Measurements from ENCODE around the gene FXYD2.
"Not testable (repeated sequence)": the region's sequence is repeated elsewhere in the genome, so short reads cannot be mapped to it uniquely, and the experiment has no call there.

The FXYD2 gene

GRCh38 chr11:117824571-117825537 lies at the start of gene FXYD2:
Gene FXYD2, minus strand, starts transcription at chr11:117824744. Its CDS starts 66 bp downstream, at chr11:117824678.
- no peak within 1 kb of the TSS for H3K27ac ChIP-seq
- no peak for DNase-seq (ENCODE audit: low read depth, low spot score)

GRCh38 chr11:117873828-117874125 lies 49.2 kb upstream of the FXYD2 start:
- DNase-seq (ENCODE audit: low read depth, low spot score), result no peak
- no peak overlapping the region for H3K27ac ChIP-seq

GRCh38 chr11:117872975-117873827 lies 48.7 kb upstream of the FXYD2 start:
- DNase-seq (ENCODE audit: low read depth, low spot score), result no peak
- no peak overlapping the region for H3K27ac ChIP-seq

DNA sequence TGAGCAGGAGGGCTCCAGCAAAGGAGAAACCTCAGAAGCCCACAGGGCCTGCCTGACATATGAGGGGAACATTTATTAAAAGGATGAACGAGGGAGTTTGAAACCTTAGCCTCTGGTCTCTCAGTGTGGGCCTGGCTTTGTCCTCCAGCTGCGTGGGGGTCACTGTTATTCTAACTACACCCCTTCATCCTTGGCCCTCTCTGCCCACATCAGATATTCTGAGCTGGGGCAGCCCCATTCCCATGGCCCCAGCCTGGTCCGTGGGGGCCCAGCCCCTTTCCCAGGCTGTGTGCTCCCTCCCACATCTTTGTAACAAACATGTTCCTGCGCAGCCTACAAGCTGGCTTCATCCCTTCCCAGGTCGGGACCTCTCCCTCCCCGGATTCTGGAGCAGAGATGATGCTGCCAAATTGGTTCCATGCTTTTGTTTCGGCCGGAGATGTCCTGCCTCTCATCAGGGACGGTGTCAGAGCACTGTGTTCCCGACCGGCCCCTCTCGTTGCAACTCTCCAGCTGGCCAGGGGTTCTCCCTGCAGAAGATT lies 47.9 kb upstream of the FXYD2 start:
- no peak overlapping the region for H3K27ac ChIP-seq

GRCh38 chr11:117871784-117872183 lies 47.2 kb upstream of the FXYD2 start:
- DNase-seq (ENCODE audit: low read depth, low spot score), result no peak
- H3K27ac ChIP-seq, result no peak overlapping the region

More for the DNA sequence above, 47.9 kb upstream of the FXYD2 start:
- no peak for DNase-seq (ENCODE audit: low read depth, low spot score)

DNA sequence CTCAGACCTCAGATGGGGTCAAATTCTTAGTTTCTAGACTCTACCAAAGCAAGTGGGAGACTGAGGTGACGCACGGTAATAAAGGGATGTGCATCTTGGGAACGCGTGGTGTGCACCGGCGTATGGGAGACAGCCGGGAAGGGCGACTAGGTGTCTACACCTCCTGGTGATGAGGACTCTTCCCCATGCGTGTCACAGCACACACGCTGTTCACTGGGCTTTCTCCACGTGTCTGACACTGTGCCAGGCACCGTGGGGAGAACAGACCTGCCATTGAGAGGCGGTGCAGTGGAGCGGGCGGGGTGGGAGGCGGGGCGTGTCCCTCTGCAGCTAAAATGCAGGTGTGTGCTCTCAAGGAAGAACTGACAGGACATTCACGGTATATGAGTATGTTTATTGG lies 46.6 kb upstream of the FXYD2 start:
- H3K27ac ChIP-seq, result no peak overlapping the region
- no peak for DNase-seq (ENCODE audit: low read depth, low spot score)

DNA sequence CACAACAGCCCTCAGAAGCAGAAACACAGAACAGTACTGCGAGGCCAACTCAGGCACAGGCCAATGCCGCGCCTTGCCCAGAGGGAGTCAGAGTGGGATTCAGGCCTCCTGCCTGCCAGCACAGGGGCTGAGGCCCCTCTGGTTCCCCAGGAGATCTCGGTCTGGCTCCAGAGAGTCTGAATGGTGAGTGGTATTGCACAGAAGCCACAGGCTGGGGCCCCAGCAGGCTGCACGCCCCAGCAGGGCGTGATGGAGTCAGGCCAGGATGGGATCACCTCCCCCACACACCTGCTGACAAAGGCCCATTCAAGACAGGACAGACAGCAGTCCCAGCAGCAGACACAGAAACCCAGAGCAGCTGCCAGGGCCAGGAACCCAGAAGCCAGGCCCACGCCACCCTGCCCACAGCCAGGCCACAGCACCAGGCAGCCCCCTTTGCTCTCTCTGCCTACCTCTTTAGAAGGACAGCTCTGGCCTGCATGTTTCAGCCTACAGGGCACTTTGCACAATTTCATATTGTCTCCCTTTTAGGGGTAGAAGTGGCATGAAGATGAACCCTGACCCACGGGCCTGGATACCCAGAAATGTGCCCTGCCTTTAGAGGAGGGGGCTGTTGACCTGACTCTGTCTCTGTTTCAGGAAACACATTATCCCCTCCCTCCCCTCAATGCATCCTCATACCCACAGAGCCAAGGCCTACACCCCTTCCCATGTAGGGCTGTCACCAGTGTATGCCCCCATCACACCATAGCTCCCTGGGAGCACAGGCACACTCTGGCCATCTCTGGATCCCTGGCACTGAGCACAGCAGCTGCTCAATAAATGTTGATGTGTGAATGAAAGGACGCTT lies 45.8 kb upstream of the FXYD2 start:
- no peak for DNase-seq (ENCODE audit: low read depth, low spot score)
- no peak overlapping the region for H3K27ac ChIP-seq

DNA sequence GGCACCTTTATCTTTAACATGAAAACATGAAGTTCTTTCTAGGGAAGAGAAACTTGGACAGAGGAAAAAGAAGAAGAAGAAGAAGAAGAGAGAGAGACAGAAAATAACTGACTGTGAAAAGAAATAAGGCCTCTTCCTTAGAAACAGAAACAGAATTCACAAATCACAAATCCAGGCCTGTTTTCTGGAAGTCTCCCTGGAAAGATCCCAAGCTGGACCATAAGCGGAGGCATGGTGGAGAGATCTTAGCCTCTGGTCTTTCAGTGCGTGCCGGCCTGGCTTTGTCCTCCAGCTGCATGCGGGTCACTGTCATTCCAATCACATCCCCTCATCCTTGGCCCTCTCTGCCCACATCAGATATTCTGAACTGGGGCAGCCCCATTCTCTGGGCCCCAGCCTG lies 45.1 kb upstream of the FXYD2 start:
- DNase-seq (ENCODE audit: low read depth, low spot score), result no peak
- H3K27ac ChIP-seq, result no peak overlapping the region

DNA sequence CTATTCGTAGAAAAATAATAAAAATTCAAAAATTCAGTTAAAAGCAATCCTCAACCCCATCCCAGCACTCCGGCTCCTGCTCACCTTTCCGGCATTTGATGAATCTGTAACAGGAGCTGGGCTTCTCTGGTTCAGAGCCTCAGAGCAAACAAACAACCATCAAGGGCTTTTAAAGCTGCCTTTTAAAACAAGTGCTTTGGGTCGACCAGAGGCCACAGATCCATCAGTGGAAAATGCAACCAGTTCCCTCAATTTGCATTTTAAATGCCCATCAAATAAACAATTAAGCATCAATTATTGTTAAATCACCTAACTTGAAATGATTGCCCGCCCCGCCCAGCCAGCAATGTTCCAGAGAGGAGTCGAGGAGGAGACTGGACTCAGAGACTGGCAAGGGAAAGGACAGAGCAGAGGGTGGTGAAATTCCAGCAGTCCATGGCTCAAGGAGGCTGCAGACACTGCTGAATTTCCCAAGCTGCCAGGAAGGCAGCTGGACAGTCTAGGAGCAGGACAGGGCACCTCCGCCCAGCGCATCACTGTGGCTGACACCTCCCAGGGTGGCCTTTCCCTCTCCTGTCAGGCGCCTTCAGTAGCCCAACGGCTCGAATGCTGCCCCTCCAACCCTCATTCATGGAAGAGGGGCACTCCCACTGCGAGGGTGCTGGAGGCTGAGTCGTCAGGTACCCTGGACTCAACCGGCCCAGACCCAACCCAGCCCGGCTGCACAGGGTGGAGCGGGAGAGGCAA lies 44.4 kb upstream of the FXYD2 start:
- DNase-seq (ENCODE audit: low read depth, low spot score), result no peak
- no peak overlapping the region for H3K27ac ChIP-seq

GRCh38 chr11:117868088-117868487 lies 43.5 kb upstream of the FXYD2 start:
- no peak overlapping the region for H3K27ac ChIP-seq
- no peak for DNase-seq (ENCODE audit: low read depth, low spot score)

DNA sequence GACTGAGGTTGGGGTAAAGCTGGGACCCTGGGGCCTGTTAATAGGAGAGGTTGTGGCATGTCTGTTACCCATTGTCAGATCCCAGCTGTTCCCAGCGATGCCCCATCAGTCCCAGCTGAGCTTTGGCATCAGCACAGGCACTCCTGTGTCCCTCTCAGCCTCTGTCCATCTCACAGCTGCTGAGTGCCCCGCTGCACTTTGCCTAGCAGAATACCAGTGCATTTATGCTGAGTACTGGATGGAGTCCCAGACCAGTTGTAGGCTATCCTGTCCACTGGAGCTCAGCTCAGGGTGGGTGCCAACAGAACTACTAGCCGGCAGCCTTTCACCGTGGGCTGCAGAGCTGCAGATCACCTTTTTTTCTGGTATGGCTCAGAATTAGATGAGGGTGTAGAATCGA lies 42.0 kb upstream of the FXYD2 start:
- H3K27ac ChIP-seq, result no peak overlapping the region
- DNase-seq (ENCODE audit: low read depth, low spot score), result no peak

- not testable (repeated sequence) for DNase-seq (ENCODE audit: low read depth, low spot score); H3K27ac ChIP-seq
These were observed 41.0 kb upstream of the FXYD2 start for GRCh38 chr11:117865546-117865945.

- no peak overlapping the region for H3K27ac ChIP-seq
- no peak for DNase-seq (ENCODE audit: low read depth, low spot score)
These were observed 38.8 kb upstream of the FXYD2 start for GRCh38 chr11:117863383-117863782.

DNA sequence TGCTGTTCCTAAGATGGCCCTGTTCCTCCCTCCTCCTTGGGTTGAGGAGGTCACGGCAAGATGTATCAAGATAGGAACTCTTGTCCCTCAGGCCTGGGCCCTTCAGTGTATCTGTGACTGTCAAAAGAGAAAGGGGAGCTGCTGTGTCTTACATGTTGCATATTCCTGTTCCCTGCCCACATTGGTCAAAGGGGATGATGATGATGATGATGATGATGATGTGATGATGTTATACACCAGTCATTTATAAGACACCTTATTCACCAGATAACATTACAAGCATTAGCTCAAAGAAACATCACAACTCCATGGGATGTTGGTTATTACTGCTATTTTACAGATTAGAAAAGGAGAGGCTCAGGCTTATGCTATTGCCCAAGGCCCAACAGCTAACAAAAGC lies 38.2 kb upstream of the FXYD2 start:
- no peak for DNase-seq (ENCODE audit: low read depth, low spot score)
- H3K27ac ChIP-seq, result no peak overlapping the region

- no peak overlapping the region for H3K27ac ChIP-seq
- DNase-seq (ENCODE audit: low read depth, low spot score), result no peak
These were observed 37.6 kb upstream of the FXYD2 start for GRCh38 chr11:117862019-117862725.

DNA sequence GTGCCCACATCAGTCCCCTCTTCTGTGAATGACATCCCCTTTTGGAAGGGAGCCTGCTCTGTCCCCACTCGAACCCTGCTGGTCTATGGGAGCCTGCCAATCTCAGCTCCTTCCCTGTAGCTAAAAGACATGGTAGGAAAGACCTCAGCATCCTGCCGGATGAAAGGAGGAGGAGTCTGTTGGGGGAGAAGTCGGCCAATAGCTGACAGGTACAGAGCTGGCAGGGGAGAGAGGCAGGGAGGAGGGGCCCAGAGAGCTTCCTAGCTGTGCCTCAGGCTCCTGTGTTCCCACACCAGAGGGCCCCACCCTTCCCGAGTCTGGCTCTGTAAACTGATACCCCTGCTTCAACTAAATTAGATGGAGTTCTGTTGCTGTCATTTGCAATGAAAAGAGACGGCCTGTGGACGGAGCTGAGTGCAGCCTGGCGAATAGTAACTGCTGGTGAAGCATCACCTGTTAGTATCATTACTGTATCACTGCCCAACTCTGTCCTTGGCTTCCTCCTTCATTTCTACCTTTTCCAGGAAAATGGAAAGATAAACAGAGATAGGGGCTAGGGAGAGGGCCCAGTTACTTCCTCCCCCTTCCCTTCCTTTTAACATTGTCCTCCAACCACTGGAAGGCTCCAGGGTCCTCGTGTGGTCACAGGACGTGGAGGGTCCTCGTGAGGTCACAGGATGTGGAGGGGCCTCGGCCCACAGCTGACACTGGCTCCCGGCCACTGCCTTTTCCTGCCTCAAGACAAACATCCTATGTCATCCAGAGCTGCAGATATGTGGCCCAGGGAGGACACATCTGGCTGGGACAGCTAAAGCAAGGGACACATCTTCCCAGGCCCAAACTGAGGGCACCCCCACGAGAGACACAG lies 36.8 kb upstream of the FXYD2 start:
- no peak overlapping the region for H3K27ac ChIP-seq
- DNase-seq (ENCODE audit: low read depth, low spot score), result no peak

- DNase-seq (ENCODE audit: low read depth, low spot score), result no peak
- H3K27ac ChIP-seq, result no peak overlapping the region
These were observed 35.6 kb upstream of the FXYD2 start for GRCh38 chr11:117860139-117860538.

All from epithelial cell of prostate (primary cell).